COR-L47 (cell line): ENCODE measurements around the gene CAMK2G.
"Not testable (repeated sequence)": the region's sequence is repeated elsewhere in the genome, so short reads cannot be mapped to it uniquely, and the experiment has no call there.

Experiments
- DNase-seq: peaks from one replicate; lab custom pipeline; 2025; lab: John Stamatoyannopoulos, UW

CAMK2G gene

GRCh38 chr10:73874267-73875138 is at the start of gene CAMK2G:
CAMK2G (minus strand) TSS chr10:73874555; CDS start chr10:73874461, 94 bp downstream.
- peak; percentile 39 for DNase-seq

DNA sequence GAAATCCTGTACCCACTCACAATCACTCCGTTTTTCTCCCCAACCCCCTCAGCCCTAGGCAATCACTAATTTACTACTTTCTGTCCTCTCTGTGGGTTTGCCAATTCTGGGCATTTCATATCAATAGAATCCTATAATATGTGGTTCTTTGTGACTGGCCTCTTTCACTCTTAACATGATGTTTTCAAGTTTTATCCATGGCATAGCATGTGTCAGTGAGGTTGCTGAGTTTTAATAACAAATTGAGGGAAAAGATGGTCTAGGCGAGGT is 48.4 kb upstream of the CAMK2G start:
- DNase-seq, result no peak

- DNase-seq, result no peak
Observed at GRCh38 chr10:73922007-73922863, 47.9 kb upstream of the CAMK2G start.

- no peak for DNase-seq
Observed at GRCh38 chr10:73920089-73920488, 45.7 kb upstream of the CAMK2G start.

- DNase-seq, result not testable (repeated sequence)
Observed at GRCh38 chr10:73919481-73919880, 45.1 kb upstream of the CAMK2G start.

- DNase-seq, result no peak
Observed at GRCh38 chr10:73917566-73918305, 43.4 kb upstream of the CAMK2G start.

DNA sequence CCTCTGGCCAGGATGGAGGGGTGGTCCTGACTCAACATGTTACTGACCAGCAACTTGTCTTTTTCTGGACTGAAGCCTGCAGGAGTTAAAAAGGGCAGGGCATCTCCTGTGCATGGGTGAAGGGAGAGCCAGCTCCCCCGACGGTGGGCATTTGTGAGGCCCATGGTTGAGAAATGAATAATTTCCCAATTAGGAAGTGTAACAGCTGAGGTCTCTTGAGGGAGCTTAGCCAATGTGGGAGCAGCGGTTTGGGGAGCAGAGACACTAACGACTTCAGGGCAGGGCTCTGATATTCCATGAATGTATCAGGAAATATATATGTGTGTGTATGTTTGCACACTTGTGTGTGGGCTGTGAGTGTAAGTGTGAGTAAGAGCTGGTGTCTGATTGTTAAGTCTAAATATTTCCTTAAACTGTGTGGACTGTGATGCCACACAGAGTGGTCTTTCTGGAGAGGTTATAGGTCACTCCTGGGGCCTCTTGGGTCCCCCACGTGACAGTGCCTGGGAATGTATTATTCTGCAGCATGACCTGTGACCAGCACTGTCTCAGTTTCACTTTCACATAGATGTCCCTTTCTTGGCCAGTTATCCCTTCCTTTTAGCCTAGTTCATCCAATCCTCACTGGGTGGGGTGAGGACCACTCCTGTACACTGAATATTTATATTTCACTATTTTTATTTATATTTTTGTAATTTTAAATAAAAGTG is 42.6 kb upstream of the CAMK2G start:
- no peak for DNase-seq

DNA sequence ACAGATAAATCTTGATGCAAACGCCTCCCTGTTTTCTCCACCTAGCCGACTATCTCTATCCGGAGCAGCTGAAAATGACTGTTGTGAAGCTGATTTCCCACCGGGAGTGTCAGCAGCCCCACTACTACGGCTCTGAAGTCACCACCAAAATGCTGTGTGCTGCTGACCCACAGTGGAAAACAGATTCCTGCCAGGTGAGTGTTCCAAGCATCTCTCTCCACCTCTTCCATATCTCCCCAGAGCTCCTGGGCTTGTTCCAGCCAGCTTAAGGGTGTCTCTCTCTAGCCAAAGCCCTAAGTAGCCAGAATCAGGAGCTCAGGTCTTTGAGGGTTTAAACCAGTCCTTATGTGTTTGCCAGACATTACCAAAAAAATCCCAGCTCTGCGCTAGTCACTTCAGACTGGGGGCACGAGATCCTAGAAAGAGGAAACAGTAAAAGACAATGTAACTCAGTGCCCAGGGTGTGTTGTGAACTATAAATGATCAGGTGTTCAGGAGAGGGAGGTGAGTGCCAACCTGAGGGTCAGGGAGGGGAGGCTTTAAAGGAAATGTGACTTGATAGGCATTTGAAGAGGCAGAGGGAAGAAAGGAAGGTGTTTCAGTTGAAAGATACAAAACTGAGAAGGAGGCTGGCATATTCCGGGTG is 41.0 kb upstream of the CAMK2G start:
- no peak for DNase-seq

DNA sequence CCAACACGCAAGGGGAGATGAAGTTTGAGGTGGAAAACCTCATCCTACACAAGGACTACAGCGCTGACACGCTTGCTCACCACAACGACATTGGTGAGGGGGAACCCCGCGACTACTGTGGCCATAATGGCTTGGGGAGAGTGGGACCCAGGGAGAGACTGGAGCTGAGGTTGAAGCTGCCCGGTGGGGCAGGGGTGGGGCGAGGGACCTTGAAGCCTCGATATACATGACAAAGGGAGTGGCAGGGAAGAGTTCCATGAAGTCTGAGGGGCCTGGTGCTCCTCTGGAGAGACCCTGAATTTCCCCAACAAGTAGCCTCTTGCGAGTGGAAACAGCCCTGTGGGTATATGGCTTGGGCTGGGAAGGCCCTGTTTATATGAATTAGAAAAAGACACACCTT is 39.7 kb upstream of the CAMK2G start:
- DNase-seq, result no peak

DNA sequence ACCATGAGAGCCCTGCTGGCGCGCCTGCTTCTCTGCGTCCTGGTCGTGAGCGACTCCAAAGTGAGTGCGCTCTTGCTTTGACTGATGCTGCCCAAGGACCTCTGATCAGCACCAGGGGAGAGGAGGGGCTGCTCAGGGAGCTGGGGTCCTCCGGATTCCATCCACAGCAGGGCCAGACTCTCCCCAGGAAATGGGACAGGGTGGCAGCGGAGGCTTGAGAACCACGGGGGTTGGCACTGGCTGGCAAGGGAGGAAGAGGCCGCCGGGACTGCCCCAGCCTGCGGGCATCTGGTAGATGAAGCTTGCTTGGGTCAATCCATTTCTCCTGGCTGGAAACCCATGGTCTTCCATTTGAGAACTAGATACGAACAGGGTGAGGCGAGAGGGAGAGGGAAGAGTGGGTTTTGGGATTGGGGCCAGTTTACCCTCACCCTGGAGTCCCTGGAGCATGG is 37.2 kb upstream of the CAMK2G start:
- no peak for DNase-seq

DNA sequence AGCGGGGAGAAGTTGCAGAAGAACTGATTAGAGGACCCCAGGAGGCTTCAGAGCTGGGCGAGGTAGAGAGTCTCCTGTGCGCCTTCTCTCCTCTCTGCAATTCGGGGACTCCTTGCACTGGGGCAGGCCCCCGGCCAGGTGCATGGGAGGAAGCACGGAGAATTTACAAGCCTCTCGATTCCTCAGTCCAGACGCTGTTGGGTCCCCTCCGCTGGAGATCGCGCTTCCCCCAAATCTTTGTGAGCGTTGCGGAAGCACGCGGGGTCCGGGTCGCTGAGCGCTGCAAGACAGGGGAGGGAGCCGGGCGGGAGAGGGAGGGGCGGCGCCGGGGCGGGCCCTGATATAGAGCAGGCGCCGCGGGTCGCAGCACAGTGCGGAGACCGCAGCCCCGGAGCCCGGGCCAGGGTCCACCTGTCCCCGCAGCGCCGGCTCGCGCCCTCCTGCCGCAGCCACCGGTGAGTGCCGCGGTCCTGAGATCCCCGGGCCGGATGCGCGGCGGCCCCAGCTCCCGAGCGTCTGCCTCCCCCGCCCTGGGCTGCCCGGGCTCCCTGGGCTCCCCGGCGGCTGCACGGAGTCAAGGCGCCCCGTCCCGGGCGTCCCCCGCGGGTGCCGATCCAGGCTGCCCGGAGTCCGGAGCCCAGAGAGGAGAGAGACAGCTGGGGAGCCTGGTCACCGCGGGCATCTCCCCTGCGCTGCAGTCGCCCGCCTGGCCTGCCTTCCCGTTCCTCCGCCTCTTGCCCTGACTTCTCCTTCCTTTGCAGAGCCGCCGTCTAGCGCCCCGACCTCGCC is 36.6 kb upstream of the CAMK2G start, which contains the start of gene PLAU:
Gene PLAU, plus strand, starts transcription at position 369 of the 789 bp plus-strand sequence. CDS start 424 bp downstream, outside the sequence.
- DNase-seq, result no peak

GRCh38 chr10:73910401-73910763 is 36.0 kb upstream of the CAMK2G start:
- DNase-seq, result no peak

DNA sequence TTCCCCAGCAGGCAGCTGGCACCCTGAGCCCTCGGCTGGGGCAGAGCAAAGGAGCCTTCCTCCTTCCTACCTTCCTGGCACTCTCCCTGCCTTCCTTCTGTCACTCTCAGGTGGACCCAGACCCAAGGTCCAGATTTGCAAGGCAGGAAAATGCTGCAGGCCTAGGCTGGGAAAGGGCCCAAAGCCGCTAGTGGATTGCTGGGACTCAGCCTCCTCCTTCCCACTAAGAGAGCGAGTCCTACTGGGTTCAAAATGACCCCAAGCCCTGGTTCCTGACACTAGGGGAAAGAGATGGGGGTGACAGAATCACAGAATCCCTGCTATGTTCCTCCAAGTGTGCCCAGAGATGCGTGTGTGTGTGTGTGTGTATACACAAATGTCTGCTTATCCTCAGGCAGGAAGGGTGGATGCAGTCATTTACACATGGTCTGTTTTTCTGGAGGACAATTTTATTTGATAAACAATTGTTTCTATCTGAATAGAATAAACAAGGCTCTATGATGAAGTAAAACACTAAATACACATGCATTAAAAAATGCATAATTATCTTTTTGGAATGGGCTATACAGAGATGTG is 35.3 kb upstream of the CAMK2G start:
- DNase-seq, result no peak

DNA sequence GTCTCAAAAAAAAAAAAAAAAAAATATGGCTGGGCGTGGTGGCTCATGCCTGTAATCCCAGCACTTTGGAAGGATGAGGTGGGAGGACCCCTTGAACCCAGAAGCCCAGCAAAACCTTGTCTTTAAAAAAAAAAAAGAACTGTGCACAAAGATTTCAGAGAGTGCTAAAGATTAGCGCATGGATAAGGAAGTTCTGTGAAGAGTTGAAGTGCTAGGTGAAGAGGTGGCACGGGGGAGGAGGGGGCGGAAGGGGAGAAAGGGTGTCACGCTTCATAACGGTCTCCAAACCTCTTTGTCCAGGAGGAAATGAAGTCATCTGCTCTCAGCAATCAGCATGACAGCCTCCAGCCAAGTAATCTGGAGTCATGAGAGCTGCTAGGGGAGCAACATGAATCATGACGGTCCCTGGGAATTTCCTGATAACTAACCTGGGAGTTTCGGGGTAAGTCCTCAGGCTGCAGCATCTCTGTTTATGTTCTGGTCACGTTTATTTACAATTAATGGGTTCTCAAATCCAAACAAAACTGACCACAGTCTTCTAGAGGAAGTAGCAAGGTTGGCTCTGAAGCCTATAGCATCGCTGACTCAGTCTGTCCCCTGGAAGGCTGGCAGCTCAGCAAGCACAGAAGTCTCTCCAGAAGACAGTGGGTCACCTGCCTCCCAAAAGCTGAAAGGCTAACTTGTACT is 34.6 kb upstream of the CAMK2G start:
- no peak for DNase-seq

DNA sequence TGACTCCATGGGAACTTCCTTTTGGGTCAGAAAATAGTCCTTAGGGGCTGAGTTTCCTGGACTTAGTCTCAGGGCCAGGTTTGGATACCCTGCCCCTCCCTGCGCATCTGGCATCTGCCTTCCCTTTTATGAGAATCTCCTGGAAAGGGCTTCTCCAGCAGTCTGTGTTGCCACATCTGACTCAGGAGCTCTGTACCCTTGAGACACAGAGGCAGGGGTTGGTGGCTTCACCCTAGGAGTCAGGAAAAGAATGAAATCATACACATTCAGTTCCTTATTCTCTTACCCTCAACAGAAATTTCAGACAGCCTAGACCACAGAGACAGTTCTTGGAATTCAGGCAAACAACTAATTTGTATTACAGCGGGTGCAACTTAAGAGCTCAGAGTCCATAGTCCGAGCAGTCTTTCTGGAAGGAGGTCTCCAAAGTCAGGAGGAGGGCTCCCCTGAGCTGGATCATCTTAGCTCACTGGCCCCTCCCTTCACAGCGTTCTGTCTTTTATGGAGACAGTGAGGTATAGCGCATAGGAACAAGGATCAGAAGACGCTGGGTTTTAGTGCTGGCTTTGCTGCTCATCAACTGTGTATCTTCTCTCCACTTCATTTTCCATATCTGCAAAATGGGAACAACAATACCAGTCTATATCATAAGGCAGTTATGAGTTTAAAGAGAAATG is 33.6 kb upstream of the CAMK2G start:
- DNase-seq, result no peak

- no peak for DNase-seq
Observed at GRCh38 chr10:73906524-73907447, 32.4 kb upstream of the CAMK2G start.

DNA sequence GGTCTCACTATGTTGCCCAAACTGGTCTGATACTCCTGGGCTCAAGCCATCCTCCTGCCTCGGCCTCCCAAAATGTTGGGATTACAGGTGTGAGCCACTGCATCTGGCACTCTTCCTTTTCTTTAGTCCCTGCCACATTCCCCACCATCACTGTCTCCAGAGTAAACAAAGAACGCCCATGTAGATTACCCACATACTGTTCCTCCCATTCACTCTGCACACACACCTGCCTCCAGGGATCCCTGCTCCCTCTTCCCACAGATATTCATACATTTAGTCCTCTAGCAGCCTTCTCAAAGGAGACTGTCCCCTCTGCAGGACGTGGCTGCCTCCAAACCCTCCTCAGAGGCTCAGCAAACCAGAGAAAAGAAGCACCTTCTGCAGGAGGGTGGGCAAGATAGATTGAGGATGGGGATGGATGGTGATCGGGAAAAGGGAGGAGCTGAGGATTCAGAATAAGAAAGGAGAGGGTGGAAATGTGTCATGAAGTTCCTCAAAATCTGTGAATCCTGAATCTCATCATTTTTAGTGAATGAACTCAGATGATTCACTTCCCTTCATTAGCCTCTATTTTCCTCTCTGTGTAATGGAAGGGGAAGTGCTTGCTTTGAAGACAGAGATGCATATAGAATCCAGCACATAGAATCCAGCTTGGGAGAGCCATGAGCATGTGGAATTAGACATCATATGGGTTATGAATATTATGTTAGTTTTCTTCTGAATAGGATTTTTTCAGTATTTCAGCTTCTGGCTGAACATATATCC is 31.1 kb upstream of the CAMK2G start:
- peak; percentile 29 for DNase-seq
